Hematopoietic multipotent progenitor cell treated with erythropoietin and hydrocortisone succinate and interleukin-3 and kit ligand, for 8 days (in vitro differentiated cells): Measurements from ENCODE around the gene SAFB.

Experiments
- DNase-seq: peaks from one replicate; pipeline ENCODE4 v3.0.0-alpha.2; 2015

Gene SAFB

GRCh38 chr19:5628919-5629481 is 6.1 kb downstream of the SAFB start:
- DNase-seq: no peak

DNA sequence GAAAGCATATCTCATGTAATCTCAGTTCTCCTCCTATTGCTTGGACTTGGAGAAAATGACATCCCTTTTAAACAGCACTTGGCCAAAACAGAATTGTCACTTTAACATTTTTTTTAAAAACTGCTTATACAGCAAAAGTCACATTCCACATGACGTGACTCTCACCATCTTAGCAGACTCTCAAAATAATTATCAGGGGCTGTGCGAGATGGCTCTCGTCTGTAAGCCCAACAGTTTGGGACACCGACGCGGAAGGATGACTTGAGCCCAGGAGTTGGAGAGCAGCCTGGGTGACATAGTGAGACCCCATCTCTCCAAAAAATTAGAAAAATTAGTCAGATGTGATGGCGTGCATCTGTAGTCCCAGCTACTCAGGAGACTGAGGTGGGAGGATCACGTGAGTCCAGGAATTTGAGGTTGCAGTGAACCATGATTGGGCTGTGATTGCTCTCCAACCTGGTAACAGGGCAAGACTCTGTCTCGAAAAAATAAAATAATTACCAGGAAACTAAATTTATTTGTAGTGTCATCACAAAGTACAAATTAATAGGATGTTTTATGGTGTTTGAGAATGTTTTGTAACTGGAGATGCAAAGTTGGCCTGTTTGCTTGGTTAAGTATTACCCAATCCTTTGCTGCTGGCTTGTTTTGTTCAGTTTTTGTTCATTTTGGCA is 8.8 kb downstream of the SAFB start:
- no peak for DNase-seq

DNA sequence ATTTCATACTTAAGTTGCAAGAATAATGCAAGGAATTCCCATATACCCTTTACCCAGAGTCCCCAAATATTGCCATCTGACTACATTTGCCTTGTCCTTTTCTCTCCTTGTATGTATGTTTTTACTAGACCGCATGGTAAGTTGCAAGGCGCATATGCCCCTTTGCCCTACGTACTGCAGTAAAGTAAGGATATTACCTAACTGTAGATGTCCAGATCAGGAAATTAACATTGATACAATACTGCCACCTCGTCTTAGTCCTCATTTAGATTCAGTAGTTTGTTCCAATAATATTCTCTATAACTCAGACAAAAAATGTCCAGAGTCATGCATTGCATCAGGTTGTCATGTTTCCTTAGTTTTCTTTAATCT is 9.3 kb downstream of the SAFB start:
- DNase-seq: no peak

GRCh38 chr19:5632657-5633056 is 9.8 kb downstream of the SAFB start:
- DNase-seq: no peak

DNA sequence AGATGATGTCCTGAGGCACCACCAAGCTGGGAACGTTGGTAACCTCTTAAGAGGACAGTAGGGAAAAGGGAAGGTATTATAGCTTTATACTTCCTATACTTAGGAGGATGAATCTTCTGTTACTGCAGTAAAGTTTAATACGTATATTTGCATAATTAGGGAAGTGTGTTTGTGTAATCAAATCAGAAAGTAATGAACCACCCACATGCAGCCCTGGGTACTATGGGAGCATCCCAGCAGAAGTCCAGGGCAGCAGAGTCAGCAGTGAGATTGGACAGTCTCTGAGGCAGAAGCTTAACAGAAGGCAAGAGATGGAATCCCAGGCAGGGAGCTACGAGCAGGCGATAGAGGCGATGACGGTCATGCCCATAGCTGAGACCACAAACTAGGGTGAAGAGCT is 12.5 kb downstream of the SAFB start:
- no peak for DNase-seq

- DNase-seq: no peak
These were observed 15.1 kb downstream of the SAFB start for GRCh38 chr19:5637971-5638370.

DNA sequence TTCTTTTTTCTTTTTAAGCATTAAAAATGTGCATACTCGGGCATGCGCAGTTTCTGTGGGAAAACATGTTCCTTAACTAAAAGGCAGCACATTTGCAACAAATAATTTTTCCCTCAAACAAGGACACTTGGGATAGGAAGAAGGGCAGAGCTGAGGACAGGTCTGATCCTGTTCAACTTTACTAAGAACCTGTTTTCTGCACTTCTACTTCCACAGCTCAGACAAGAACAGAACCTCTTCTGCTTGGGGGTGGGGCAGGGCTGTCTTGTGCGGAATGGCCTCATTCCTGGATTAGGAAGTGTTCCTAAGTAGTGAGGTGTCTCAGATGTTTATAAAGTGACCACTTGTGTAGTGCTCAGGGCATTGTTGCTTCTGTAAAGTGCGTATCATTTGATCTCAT is 18.3 kb downstream of the SAFB start:
- DNase-seq: no peak

DNA sequence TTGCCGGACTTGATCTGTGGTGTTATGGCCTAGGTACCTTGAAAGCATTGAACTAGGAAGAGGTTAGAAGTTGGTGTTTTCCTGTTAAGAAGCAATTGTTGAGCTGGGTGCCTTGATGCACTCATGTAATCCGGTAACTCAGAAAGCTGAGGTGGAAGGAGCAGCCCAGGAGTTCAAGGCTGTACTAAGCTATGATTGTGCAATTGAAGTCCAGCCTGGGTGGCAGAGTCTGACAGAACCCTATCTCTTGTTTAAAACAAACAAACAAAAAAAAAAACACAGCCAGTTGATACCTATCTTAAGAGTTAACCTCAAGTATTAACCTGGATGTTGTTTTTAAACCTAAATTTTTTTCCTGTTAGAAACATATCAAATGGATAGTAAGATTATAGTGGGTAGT is 19.3 kb downstream of the SAFB start:
- DNase-seq: no peak

- DNase-seq: no peak
These were observed 20.2 kb downstream of the SAFB start for GRCh38 chr19:5643060-5643459.

DNA sequence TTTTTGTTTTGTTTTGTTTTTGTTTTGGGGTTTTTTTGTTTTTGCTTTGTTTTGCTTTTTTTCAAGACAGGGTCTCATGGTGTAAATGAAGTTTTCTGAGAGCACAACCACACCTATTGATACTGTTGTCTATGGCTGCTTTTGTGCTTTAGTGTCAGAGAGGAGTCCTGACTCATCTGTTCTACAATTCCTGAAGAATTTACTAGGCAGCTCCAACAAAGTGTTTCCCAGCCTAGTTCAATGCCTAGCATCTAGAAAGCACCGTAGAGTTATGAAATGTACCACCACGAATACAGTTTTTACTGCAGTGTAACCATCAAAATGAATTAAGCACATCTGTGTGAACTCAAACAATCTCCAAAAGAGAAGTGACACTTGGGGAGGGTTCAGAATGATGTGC is 21.2 kb downstream of the SAFB start:
- no peak for DNase-seq

DNA sequence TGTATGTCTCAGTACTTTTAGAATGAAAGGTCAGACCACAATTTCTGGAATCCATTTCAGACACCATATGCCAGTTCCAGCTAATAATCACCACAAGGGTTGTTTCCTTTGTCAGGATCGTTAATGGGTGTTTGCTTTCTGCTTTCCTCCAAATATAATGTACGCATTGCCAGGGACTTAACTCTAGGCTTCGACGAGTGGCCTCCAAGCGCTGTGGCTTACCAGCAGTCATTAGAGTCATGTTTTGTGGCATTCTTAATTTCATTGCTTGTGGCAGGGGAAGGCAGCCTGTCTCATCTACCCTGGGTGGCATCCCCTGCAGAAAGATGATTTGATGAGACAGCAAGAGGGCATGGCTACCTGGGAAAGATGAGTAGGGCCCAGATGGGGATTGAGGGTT is 22.5 kb downstream of the SAFB start:
- no peak for DNase-seq

DNA sequence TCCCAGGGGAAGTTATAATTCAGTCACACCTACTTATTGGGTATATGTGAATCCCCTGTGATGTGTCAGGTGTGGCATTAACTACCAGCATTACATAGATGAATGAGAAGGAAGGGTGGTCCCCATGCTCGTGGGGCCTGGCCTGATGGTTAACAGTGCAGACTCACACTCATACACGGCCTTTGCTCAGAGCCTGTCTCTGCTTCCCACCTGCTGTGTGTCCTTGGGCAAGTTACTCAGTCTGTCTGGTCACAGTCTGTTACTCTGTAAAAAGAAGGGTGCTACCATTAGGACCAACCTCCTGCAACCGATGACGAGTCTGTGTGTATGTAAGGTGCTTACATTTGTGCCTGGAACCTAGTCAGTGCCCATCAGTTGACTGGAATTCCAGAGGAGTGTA is 23.8 kb downstream of the SAFB start:
- no peak for DNase-seq

DNA sequence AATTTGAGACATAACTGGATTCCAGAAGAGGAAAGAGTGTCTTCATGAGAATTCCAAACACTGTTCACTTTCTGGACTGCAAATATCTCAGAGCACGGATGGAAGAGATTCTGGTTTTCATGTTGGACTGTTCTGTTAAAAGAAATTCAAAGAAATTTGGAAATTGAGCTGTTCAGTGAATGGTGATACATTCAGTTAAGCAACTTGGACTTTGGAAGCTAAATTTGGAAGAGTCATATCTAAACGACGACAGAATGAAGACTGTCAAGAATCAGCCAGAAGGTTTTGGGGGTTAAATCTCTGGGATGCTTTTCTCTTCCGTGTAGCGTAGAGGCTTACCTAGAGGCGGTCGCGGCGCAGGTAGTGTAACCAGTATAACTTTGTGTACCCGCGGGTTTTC is 25.6 kb downstream of the SAFB start:
- DNase-seq: no peak

GRCh38 chr19:5651361-5651760 is 28.5 kb downstream of the SAFB start:
- no peak for DNase-seq

GRCh38 chr19:5652261-5652660 is 29.4 kb downstream of the SAFB start:
- DNase-seq: no peak

DNA sequence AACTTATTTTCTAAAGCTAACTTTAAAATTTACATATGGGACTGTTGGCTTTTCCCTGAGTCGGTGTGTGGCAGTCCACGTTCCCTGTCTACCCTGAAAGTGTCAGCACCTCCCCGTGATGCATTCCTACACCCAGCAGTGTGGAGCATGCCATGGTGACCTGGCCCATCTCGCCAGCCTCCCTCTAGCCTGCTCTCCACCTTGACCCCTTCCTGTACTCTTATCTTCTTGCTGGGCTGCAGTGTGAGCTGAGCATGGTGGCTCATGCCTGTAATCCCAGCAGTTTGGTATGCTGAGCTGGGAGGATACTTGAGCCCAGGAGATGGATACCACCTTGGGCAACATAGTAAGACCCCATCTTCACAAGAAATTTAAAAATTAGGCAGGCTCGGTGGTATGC is 32.0 kb downstream of the SAFB start:
- DNase-seq: no peak

DNA sequence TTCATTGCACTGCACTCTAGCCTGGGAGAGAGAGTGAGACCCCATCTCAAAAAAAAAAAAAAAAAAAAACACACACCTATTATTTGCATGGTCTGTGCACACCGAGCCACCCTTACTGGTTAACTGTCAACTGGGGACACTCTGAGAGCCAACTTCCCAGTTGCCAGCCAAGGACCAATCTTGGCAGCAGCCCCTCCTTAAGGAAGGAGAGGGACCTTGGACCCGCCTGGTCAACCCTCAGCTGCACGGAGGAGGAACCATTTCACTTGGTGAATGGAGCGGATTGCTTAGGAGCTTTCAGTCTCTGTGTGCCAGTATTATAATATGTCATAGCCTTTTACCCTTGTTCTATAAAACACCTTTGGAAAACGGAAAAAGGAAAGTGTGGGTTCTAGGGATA is 32.5 kb downstream of the SAFB start:
- DNase-seq: no peak

- DNase-seq: no peak
These were observed 38.6 kb downstream of the SAFB start for GRCh38 chr19:5661483-5661882.

DNA sequence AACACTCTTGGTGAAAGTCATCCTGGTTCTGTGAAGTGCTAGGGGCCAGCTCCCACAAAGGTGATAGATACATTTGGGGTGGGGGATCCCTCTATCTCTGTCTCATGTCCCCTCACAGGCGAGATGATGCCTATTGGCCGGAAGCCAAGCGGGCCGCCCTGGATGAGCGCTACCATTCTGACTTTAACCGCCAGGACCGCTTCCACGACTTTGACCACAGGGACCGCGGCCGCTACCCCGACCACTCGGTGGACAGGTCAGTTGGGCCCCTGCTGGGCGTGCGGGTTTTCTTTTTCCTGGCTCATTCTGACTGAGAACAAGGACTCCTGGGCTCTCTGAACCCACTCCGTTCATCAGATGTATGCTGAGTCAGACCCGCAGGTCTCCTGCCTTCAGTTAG is 41.0 kb downstream of the SAFB start:
- no peak for DNase-seq

DNA sequence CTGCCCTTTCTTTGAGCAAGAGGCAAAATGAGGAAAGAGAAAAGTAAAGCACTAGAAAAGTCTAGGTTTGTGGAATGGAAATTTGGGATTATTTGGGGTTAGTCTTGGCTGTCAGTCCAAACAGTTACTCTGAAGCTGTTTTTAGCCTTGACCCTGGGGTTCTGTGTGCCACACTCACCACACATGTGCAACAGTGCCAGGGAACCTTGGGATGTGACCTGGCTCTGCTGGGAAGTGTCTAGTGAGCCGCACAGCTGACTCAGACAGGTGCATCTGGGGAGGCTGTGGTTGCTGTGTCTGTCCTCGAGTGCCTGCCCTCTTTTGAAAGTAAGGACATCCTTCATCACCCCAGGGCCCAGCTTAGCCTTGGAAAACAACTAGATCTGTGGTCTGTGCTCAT is 41.6 kb downstream of the SAFB start:
- DNase-seq: no peak

DNA sequence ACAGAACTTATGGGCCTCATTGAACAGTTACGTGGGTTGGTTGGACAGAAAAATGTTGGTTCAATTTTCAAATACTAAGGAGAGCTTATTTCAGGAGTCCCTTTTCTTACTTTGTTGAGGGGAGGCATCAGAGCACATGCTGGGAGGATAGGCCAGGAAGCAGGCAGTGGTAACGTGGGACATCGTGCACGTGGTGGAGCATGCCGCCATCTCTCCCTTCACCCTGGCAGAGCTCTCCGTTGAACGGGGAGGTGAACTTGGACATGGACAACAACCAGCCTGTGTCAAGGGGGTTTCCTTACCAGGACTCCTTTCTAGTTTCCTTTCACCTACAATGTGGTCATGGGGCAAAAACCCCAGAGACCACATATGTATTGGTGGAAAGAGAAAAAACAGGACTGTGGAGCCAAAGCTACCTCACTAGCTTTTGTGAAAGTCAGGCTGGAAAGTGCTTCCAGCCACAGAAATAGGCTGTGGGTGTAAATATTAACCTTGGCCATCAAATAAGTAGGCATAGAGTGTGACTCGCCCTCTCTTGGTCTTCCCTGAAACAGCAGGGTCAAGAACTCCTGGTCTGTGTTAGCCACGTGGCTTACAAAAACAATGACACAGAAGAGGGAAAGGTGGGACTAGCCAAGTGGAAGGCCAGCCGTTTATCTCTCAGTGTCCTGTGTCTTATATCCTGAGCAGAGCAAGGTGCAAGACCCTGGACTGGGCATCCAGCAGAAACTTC is 43.1 kb downstream of the SAFB start:
- no peak for DNase-seq

GRCh38 chr19:5666921-5667610 is 44.2 kb downstream of the SAFB start:
- DNase-seq: no peak

DNA sequence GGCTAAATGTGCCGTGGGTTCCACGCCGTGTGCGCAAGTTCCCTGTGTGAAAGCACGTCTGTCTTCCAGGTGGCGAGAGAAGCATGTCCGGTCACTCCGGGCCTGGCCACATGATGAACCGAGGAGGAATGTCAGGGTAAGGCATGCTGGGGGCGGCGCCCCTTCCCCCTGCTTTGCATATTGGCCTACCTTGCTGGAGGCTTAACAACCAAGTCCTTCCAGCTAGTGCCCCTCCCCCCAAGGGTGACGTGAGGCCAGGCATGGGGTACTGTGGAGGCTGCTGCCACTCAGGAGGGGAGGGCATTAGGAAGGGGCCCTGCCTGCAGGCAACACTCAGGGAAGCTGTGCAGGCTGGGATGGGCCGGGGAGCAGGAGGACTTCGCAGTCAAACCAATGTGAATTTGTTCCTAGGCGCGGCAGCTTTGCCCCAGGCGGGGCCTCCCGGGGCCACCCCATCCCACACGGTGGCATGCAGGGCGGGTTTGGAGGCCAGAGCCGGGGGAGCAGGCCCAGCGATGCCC is 44.9 kb downstream of the SAFB start:
- no peak for DNase-seq

GRCh38 chr19:5669212-5669611 is 46.3 kb downstream of the SAFB start:
- no peak for DNase-seq
